MM.1S (cell line): ENCODE measurements around the gene PLSCR3.

Experiments
- CTCF ChIP-seq: fragments of 300-600 bp; sonication (generic); IDR thresholded peaks from 2 replicates; pipeline ENCODE4 v1.5.1; 2016; ENCODE audit warnings: antibody characterized with exemption, low read length, mixed read lengths
- EZH2 ChIP-seq: fragments of 300-600 bp; sonication (generic); optimal IDR thresholded peaks from 2 replicates; pipeline ENCODE3; 2017; ENCODE audit warnings: low read depth, mild to moderate bottlenecking, antibody characterized with exemption, low read length, mixed read lengths
- EZH2phosphoT487 ChIP-seq: fragments of 300-600 bp; sonication (generic); IDR thresholded peaks from 2 replicates; pipeline ENCODE4 v1.6.1; 2018; ENCODE audit warnings: antibody characterized with exemption, low read length

GRCh38 chr17:7398612-7399011 lies 4.3 kb upstream of the PLSCR3 start:
- TF ChIP-seq CTCF (no peak), EZH2 (no peak), EZH2phosphoT487 (no peak)
